Bronchial epithelial cell (primary cell): ENCODE data around the gene ARRB1. TPM values are rescaled to one million over a fixed set of nuclear protein-coding genes. Genes with fewer than 3 reads are reported as not detected.

Experiments used
- DNase-seq: peaks from one replicate; pipeline ENCODE4 v3.0.0-alpha.2; 2010; ENCODE audit warnings: low read depth
- FAIRE-seq: peaks from 2 replicates; lab custom pipeline; 2011; peaks lifted over from hg19 to GRCh38; lab: Jason Lieb, UNC
- H3K27me3 ChIP-seq: 2 replicates; pipeline ENCODE4 v1.5.1; 2011; ENCODE audit warnings: low read length; ENCODE audit not compliant: control insufficient read depth, insufficient read depth
- H3K36me3 ChIP-seq: 2 replicates; pipeline ENCODE4 v1.5.1; 2011; ENCODE audit warnings: low read length; ENCODE audit not compliant: control insufficient read depth, insufficient read depth
- H3K4me3 ChIP-seq: 2 replicates; pipeline ENCODE4 v1.5.1; 2011; ENCODE audit warnings: mild to moderate bottlenecking, low read depth, low read length, control low read depth
- total RNA-seq: library from RNA; depleted of rRNA; stranded (reverse); fragments of >200 nt; gene quantifications from 2 replicates; pipeline ENCODE4 v1.2.1, GENCODE V29; 2014
- TF ChIP-seq, protein P1 (sequence below): IDR thresholded peaks from 2 replicates; pipeline ENCODE4 v1.5.1; 2011; ENCODE audit warnings: mild to moderate bottlenecking, moderate library complexity, low read length, control low read depth, inconsistent platforms; ENCODE audit not compliant: insufficient read depth, severe bottlenecking

ARRB1 gene
- total RNA-seq, 1 donor from 2014 or later = 0.26 TPM

DNA sequence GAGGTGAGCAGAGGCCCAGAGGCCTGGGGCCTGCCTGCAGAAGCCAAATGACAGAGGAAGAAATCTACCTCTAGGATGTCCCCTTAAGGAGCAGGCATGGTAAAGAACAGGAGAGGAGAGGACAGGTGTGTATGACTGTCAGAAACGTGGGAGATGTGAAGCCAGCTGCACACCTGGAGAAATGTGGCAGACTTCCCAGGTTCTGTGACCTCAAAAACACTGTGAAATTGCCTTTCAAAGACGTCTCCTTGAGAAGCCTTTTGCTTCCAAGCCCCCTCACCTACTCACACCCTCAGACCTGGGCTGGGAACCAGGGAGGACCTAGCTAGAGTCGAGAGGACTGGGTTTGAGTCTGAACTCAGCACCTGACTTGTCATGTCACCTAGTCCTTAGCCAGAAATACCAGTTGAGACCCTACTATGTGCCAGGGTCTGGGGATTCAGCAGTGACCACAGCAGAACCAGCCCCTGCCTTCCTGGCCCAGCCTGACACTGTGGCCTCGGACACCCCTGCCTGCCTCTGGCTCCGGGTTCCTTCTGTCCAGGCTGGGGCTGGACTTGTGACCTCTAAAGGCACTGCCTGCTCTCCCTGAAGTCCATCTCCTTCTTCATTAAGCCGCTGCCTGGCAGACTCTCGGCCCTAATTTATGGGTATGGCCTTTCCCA is 105.3 kb downstream of the ARRB1 start:
- DNase-seq = no peak
- Histone ChIP-seq H3K4me3 (no peak overlapping the region), H3K36me3 (no peaks in the 10 kb centered on the region), H3K27me3 (peaks cover 11% of the 10 kb centered on the region)
- no peak for FAIRE-seq
- TF ChIP-seq, protein P1, sequence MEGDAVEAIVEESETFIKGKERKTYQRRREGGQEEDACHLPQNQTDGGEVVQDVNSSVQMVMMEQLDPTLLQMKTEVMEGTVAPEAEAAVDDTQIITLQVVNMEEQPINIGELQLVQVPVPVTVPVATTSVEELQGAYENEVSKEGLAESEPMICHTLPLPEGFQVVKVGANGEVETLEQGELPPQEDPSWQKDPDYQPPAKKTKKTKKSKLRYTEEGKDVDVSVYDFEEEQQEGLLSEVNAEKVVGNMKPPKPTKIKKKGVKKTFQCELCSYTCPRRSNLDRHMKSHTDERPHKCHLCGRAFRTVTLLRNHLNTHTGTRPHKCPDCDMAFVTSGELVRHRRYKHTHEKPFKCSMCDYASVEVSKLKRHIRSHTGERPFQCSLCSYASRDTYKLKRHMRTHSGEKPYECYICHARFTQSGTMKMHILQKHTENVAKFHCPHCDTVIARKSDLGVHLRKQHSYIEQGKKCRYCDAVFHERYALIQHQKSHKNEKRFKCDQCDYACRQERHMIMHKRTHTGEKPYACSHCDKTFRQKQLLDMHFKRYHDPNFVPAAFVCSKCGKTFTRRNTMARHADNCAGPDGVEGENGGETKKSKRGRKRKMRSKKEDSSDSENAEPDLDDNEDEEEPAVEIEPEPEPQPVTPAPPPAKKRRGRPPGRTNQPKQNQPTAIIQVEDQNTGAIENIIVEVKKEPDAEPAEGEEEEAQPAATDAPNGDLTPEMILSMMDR = no peak

DNA sequence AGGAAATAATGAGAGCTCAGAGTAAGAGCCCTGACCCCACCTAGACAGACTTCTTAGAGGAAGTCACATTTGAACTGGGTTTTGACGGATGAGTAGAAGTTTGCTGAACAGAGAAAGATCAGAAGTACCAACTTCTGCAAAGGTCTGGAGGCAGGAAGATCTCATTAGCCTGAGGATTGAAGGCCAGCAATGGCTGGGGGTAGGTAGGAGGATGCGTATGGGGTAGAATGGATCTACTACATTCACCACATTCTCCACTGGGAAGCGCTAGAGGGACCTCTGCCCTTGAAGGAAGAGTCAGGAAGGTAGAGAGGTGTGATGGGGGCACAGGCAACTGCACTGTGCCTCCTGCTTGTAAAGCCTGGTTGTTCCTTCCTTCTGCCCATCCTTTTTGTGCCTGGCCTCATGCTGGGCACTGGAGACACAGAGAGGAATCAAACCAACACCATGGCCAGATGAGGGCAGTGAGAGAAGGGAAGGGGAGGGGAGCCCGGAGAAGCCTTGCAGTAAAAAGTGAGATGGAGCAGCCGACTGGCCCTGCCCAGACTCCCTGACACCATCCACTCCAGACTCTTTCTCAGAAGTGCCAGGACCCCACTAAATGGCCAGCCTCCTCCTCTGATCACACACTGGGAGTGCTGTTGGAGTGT is 106.0 kb downstream of the ARRB1 start:
- peak; percentile 52 for FAIRE-seq
- H3K36me3 ChIP-seq = no peaks in the 10 kb centered on the region
- peaks cover 11% of the 10 kb centered on the region for H3K27me3 ChIP-seq
- H3K4me3 ChIP-seq = no peak overlapping the region
- TF ChIP-seq, protein P1 = no peak
- no peak for DNase-seq

DNA sequence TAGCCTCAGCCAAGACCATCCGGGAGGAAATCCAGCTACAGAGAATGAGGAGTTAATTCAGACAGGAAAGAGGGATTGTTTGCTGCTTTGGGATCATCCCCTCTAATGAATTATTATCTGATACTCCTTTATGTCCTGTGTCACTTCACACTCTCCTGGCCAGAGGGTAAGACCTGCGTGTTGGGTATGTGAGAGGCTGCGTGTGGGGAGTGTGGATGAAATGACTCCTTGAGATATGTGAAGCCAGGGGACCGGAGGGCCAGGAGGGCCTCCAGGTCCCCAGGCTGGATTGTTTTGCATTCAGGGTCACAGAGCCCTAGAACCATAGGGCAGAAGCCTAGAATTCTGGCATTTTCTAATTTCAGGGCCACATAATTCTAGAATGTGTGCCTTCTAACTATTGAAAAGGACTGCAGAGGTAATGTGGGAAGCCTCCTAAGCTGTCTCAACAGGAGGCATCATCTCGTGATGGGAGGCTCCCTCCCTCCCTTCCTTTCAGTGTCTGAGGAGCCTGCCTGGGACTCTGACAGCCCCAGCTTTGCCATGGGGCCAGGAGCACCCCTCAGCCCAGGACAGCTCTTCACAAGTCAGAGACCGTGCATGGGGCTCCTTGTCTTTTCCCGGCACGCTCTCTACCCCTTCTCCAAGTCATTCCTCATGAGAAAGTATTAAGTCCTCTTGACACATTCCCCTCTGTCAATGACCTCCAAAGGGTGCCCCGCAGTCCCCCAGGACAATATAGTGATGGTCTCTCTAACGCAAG is 107.2 kb downstream of the ARRB1 start:
- TF ChIP-seq, protein P1 = no peak
- DNase-seq (no peak), FAIRE-seq (no peak)
- H3K27me3 ChIP-seq = peaks cover 22% of the 10 kb centered on the region
- no peaks in the 10 kb centered on the region for H3K36me3 ChIP-seq
- no peak overlapping the region for H3K4me3 ChIP-seq

DNA sequence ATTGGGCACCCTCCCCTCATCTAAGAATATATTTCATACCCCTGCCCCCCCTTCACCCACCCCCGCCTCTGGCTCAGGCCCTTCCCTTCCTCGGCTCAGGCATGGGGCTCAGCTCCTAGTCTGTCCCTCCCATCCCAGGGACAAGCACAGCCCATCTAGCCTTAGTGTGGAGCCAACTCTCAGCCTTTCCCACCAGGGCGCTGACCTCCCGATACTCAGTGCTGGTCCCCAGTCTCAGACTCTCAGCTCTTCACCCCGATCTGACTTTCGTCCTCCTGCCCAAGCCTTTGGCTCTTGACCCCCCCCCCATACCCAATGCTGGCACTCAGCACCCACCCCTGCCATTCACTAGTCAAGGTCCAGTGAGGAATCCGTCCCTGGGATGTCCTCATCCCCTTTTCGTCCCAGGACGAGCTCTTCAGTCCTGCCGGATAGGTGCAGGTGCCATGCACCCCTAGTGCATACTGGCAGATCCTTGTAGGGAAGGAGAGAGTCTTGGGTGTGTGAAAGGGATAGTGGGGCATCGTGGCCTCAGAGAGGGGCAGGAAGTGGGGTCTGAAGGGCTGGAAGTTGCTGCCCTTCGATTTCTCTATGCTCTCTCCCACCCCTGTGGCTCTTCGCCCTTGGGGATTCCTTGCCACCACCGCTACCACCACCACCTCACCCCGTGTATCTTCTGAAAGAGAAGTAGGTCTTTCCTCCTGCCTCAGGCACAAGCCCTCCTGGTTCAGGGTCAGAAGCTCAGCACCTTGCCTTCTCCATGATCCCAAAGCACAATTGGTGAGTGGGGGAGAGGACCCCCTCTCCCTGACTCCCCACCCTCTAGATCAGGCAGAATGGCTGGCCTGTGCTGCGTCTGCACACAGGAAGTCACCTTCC is 108.5 kb downstream of the ARRB1 start:
- H3K27me3 ChIP-seq = peaks cover 27% of the 10 kb centered on the region
- FAIRE-seq = no peak
- no peak for DNase-seq
- no peaks in the 10 kb centered on the region for H3K36me3 ChIP-seq
- no peak overlapping the region for H3K4me3 ChIP-seq
- TF ChIP-seq, protein P1 = no peak

DNA sequence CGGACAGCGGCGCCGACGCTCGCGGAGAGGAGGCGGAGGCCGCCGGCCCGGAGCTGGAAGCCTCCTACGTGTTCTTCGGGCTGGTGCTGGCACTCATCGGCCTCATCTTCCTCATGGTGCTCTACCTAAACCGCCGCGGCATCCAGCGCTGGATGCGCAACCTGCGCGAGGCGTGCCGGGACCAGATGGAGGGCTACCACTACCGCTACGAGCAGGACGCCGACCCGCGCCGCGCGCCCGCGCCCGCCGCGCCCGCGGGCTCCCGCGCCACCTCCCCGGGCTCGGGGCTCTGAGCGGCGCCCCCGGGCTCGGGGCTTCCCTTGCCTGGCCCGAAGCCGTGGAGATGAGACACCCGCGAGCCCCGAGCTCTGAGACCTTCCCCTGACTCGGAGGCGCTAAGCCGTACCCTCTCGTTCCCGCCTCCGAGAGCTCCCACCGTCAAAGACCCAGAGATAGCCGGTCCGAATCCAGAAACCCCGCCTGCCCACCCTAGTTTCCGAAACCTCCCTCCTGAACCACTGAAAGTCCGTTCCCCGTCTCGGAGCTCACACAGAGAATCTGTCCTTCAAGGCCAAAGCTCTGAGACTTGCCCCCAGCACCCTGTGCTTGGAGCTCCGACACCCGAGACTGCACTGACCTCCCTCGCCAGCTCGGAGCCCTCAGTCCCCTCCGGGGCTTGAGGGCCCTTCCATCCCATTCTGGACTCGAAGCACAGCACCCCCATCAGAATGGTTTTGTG is 109.4 kb downstream of the ARRB1 start:
- FAIRE-seq (no peak), DNase-seq (no peak)
- TF ChIP-seq, protein P1 = no peak
- Histone ChIP-seq H3K4me3 (peak overlapping the region; percentile 26), H3K36me3 (no peaks in the 10 kb centered on the region), H3K27me3 (peaks cover 27% of the 10 kb centered on the region)
